SK-N-SH (cell line): ENCODE data around the gene PTRH2.

Experiments used
- CTCF ChIP-seq: fragments of 200-600 bp; sonication (generic); IDR thresholded peaks from 2 replicates; pipeline ENCODE4 v1.6.1; 2017; ENCODE audit warnings: antibody characterized with exemption, mild to moderate bottlenecking, moderate library complexity
- EZH2phosphoT487 ChIP-seq: fragments of 200-600 bp; sonication (generic); IDR thresholded peaks from 2 replicates; pipeline ENCODE4 v1.6.1; 2017; ENCODE audit warnings: low read depth, mixed run types, mild to moderate bottlenecking, antibody characterized with exemption, moderate library complexity, borderline replicate concordance
- FOXM1 ChIP-seq: IDR thresholded peaks from 2 replicates; pipeline ENCODE4 v1.4.0; 2012; ENCODE audit warnings: low read depth, mild to moderate bottlenecking
- NFIC ChIP-seq: IDR thresholded peaks from 2 replicates; pipeline ENCODE4 v1.4.0; 2012; ENCODE audit warnings: borderline replicate concordance
- NRF1 ChIP-seq: IDR thresholded peaks from 2 replicates; pipeline ENCODE4 v1.6.1; 2012; ENCODE audit warnings: low read depth, mild to moderate bottlenecking, low read length
- TEAD4 ChIP-seq: IDR thresholded peaks from 2 replicates; pipeline ENCODE4 v1.4.0; 2012; ENCODE audit warnings: mild to moderate bottlenecking, borderline replicate concordance; ENCODE audit not compliant: insufficient read depth

GRCh38 chr17:59652119-59652518, 55.1 kb downstream of the PTRH2 start:
- TF ChIP-seq NRF1: no peak
- no peak for TF ChIP-seq NFIC
- TF ChIP-seq CTCF: no peak
- TF ChIP-seq FOXM1: no peak
- no peak for TF ChIP-seq TEAD4
- no peak for TF ChIP-seq EZH2phosphoT487
